SK-N-MC (cell line): ENCODE measurements around the gene AGXT2.

Source experiments
- DNase-seq: peaks from one replicate; pipeline ENCODE4 v3.0.0-alpha.2; 2011; ENCODE audit warnings: low read depth, low spot score
- H3K27ac ChIP-seq: fragments of 200-600 bp; sonication (generic); 2 replicates; pipeline ENCODE4 v1.5.1; 2016; ENCODE audit warnings: mixed run types
- H3K36me3 ChIP-seq: fragments of 200-600 bp; sonication (generic); 2 replicates; pipeline ENCODE4 v1.6.1; 2017; ENCODE audit warnings: antibody characterized with exemption, low read length, mixed read lengths; ENCODE audit not compliant: insufficient read depth
- H3K4me3 ChIP-seq: fragments of 200-600 bp; sonication (generic); 2 replicates; pipeline ENCODE4 v1.5.1; 2016
- H3K9ac ChIP-seq: fragments of 200-600 bp; sonication (generic); 2 replicates; pipeline ENCODE4 v1.8.0; 2017; ENCODE audit warnings: mixed run types, mixed read lengths; ENCODE audit not compliant: insufficient read length
- H3K9me3 ChIP-seq: fragments of 200-600 bp; sonication (generic); 2 replicates; pipeline ENCODE4 v1.6.1; 2017; ENCODE audit warnings: low read depth, mild to moderate bottlenecking, antibody characterized with exemption, low read length, moderate library complexity, mixed read lengths
- EZH2 ChIP-seq: fragments of 200-600 bp; sonication (generic); IDR thresholded peaks from one replicate; pipeline ENCODE4 v1.6.1; 2017; ENCODE audit warnings: antibody characterized with exemption
- FOXP2 ChIP-seq: optimal IDR thresholded peaks from 2 replicates; pipeline ENCODE3; 2011; ENCODE audit warnings: mild to moderate bottlenecking, moderate library complexity; ENCODE audit not compliant: insufficient read depth; ENCODE audit errors: extremely low read length, control extremely low read depth
- POLR2AphosphoS5 ChIP-seq: IDR thresholded peaks from 2 replicates; pipeline ENCODE4 v1.6.1; 2012; ENCODE audit warnings: mild to moderate bottlenecking, low read depth, low read length, borderline replicate concordance

AGXT2 gene

DNA sequence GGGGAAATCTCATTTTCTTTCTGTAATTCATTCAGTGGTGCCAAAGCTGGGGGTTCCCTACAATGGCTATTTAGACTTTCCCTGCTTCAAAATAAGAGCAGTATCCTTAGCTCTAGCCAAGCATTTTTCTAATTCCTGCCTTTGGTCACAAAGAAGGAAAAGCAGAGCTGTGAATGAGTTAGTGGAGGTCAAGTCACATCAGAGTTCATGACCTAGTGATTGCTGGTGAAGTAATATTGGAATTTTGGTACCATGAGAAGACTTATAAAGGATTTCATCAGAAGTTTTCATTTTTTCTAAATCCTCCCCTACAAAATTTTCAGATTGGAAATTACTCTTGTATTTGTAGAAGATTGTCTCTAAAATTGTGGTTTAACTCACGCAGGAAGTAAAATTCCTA is 90.4 kb downstream of the AGXT2 start:
- H3K4me3 ChIP-seq = no peak overlapping the region
- H3K36me3 ChIP-seq = peaks cover 6% of the 10 kb centered on the region
- H3K9me3 ChIP-seq = no peaks in the 10 kb centered on the region
- no peak overlapping the region for H3K9ac ChIP-seq
- TF ChIP-seq EZH2 = no peak
- no peak for TF ChIP-seq FOXP2
- no peak for TF ChIP-seq POLR2AphosphoS5
- DNase-seq = no peak
- H3K27ac ChIP-seq = no peak overlapping the region
